Activated CD4-positive, alpha-beta T cell treated with anti-CD3 and anti-CD28 coated beads, Interleukin-2, amount 50 U/mL, for 4 hours (primary cell): ENCODE results near the gene IL15RA.
"Not testable (repeated sequence)": the region's sequence is repeated elsewhere in the genome, so short reads cannot be mapped to it uniquely, and the experiment has no call there.

Experiments
- DNase-seq, 2 experiments: peaks; one replicate each; pipeline ENCODE4 v3.0.0-alpha.2; 2020

Gene IL15RA

GRCh38 chr10:5949009-5949759, 28.2 kb downstream of the IL15RA start:
- peak; percentile 27 to 32 for DNase-seq

- no peak for DNase-seq
Observed at GRCh38 chr10:5948208-5948585, 29.1 kb downstream of the IL15RA start.

GRCh38 chr10:5947471-5948207, 29.7 kb downstream of the IL15RA start:
- no peak for DNase-seq

DNA sequence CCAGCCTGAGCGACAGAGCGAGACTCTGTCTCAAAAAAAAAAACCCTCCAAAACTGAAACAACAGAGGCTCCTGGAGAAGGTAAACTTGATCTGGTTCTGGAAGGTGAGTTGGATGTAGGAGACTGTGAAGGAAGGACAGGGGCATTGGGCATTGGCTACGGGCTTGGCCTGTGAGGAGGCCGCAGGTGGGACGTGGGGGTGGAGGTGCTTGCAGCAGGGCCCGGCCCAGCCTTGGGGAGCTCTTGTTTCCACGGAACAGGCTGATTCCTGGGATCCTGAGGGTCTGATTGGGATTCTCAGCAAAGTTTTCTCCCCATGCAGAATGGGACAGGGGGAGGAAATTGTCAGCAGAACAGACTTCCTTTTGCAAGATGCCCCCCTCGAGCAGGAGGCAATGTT, 30.6 kb downstream of the IL15RA start:
- no peak for DNase-seq

DNA sequence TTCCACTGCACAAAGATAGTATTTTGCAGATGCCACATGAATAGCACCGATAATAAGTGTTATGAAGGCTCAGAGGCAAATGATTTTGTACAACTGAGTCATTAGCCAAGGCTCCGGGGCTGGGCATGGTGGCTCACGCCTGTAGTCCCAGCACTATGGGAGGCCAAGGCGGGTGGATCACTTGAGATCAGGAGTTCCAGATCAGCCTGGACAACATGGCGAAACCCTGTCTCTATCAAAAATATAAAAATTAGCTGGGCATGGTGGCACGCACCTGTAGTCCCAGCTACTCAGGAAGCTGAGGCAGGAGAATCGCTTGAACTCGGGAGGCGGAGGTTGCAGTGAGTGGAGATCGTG, 30.9 kb downstream of the IL15RA start:
- not testable (repeated sequence) for DNase-seq

DNA sequence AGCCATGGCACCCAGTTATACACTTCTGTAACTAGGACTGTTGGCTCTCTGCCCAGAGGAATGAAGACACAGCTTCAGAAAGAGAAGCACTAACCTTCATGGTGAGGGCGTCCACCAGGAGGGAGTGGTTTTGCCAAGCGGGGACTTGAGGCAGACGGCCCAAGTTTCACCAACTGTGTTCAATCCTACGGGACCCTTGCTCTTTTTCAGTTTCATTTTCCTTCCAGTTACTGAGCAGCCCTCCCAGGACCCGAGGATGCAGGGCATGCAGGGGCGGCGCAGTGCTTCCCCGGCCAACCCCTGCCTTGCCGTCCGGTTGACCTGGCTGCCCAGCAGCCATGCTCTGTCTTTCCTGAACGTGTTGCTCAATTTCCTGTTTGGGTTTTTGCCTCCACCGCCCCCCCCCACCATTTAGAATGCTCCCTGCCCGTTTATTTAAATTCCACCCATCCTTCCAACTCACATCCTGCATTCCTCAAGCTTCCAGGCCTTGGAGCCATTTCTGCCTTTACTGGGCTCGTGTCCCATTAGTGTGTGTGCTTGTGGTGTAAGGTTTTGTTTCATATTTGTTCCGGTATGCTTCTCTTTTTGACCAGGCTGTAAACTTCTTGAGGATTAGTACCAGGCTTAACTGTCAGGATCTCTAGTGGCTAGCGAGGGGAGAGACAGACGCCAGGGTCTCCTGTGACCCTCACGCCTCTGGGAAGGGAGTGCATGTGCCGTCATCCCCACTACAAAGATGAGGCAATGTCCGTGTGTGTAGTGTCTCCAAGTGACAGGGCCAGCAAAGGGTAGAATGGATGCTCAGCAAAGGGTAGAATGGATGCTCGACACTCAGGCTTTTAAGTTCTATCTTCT, 31.6 kb downstream of the IL15RA start:
- DNase-seq = no peak

GRCh38 chr10:5945190-5945509, 32.2 kb downstream of the IL15RA start:
- DNase-seq = no peak

DNA sequence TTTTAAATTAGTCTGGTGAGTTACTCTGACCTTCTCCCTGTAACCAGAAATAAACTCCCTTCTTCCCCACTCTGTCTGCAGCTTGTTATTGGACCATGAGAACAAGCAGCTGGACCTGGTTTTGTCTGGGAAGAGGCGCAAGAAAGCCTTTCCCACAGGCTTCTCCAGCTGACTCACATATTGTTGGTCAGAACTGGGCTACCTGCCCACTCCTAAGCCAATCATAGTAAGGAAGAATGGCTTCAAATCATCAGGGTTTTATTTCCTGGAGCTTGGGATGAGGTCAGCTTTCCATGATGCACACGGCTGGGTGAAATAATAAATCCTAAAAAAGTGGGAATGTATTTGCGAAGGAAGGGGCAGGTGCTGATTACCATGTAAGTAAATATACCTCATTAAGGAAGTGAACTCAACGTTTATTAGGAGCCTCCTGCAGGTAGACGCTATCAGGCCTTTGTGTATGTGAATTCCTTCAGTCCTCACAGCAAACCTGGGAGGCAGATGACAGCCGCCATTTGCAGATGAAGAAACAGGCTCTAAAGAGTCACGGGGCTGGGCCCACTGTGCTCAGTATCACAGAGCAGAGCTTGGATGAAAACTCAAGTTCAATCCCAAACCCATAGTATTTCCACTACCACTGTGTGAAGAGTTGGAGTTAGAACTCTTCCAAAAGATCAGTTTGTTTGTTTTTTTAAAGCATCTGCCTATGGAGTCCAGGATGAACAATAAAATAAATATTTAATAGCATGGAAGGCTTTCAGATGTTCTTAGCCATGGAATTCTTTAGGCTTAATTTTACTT, 32.8 kb downstream of the IL15RA start:
- no peak for DNase-seq

DNA sequence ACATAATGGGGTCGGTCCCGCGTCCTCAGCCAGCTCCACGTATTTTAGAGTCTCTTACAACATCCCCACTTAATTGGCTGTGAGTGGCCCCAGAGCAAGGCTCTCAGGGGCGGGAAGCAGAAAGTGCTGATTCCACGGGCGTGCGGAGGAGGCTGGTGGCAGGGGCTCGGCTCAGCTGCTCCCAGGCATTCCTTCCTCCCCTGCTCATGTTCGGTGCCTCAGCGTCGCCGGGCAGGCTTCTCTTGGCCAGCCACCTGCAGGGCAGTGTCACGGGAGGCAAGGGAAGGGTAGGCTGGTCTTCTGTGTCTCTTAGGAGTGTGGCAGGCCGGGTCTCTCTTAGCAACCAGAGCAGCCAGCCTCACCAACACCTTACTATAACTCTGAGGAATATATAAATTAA, 33.8 kb downstream of the IL15RA start:
- no peak for DNase-seq

DNA sequence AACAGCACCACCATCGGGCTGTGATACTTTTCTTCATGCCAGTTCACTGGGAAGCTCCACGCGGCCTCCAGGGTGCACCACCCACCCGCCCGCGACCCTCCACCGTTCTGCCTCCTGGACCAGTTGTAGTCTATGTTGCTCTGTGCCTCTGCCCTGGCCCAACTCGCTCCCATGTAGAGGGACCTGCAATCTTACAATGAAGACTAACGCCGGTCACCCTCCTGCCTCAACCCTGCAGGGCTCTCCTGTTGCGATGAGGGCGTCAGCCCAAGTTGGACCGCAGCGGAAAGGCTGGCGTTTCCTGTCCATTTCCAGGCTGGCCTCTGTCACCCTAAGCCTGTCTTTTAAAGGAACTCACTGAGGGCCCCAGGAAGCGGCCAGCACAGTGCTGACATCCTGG, 34.9 kb downstream of the IL15RA start:
- no peak for DNase-seq

- no peak for DNase-seq
Observed at GRCh38 chr10:5942001-5942400, 35.3 kb downstream of the IL15RA start.

DNA sequence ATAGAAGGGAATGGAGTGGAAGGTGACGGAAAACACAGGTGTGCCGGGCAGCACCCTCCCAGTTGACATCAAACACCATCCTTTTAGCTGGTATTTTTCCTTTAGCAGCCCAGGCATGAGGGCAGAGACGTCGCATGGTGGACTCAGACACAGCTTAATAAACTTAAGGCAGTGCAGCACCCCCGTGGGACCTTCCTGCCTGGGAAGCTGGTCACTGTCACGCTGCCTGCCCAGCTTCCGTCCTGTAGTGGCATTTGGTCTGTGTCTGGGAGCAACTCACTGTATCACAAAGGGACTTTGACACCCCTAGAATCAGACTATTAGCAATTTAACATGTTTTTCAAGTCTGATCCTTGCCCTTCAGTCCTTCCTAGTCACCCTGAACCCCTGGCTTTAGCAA, 35.8 kb downstream of the IL15RA start:
- no peak for DNase-seq

- DNase-seq = no peak
Observed at GRCh38 chr10:5940807-5941218, 36.5 kb downstream of the IL15RA start.

DNA sequence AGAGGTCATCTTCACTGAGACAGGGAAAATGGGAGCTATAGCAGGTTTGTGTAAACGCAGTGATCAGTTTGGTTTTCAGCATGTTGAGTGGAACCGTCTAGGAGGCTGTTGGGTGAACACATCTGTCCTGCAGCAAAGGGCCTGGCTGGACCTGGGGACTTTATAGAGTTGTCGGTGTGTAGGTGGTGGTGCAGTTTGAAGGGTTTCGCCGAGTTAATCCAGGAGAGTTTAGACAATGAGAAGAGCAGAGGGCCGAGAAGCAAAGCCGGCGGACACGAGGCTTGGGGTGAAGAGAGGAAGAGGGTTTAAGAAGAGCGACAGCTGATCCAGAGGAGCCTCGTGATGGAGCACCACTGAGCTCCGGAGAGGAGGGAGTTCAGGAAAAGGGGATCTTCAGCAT, 39.1 kb downstream of the IL15RA start:
- DNase-seq = no peak

DNA sequence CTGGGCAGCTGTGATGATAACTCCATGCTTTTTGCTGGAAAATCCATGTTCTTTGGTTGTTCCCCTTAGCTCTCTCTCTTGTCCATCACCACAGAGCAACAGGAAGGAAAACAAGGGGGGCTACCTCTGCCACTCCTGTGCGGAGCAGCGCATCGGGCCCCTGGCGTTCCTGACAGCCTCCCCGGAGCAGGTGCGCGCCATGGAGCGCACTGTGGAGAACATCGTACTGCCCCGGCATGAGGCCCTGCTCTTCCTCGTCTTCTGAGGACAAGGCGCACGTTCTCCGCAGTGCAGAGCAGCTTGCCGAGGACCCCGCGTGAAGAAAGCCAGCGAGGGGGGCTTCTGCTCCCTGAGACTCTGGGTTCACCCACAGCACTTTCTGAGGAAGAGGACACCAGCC, 40.3 kb downstream of the IL15RA start:
- no peak for DNase-seq

GRCh38 chr10:5935628-5936027, 41.7 kb downstream of the IL15RA start:
- no peak for DNase-seq

GRCh38 chr10:5933909-5934546, 43.3 kb downstream of the IL15RA start:
- DNase-seq = no peak

GRCh38 chr10:5932345-5932744, 45.0 kb downstream of the IL15RA start:
- no peak for DNase-seq

DNA sequence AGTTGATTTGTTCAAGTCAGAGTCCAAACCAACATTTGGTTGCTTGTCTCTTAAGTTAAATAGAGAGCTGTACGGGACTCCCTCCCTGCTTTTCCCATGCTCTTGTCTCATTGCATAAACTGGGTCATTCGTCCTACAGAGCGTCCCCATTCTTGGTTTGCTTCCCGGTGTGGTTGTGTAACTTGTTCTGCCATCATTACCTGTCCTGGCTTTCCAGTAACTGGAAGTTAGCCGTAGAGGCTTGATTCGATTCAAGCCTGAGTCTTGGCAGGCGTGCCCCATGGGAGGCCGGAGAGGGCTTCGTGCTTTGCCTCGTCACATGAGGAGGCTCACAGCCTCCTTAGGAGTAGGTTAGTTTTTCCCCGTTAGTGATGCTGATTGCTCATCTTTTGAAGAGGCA, 47.1 kb downstream of the IL15RA start:
- no peak for DNase-seq

DNA sequence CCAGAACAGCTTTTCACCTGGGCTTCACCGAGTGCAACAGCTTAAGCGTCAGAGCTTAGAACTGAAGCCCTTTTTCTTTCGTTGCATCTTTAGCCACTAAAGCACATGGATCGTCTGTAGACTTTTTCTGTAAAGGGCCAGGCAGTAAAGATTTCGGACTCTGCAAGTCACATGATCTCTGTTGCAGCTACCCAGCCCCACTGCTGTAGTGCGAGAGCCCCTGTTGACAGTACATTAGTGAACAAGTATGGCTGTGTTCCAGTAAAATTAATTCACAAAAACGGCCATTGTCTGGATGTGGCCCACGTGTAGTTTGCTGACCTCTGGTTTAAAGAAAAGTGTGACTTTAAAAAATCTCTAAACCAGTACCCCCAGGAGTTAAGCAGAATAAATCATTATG, 47.9 kb downstream of the IL15RA start:
- DNase-seq = no peak

DNA sequence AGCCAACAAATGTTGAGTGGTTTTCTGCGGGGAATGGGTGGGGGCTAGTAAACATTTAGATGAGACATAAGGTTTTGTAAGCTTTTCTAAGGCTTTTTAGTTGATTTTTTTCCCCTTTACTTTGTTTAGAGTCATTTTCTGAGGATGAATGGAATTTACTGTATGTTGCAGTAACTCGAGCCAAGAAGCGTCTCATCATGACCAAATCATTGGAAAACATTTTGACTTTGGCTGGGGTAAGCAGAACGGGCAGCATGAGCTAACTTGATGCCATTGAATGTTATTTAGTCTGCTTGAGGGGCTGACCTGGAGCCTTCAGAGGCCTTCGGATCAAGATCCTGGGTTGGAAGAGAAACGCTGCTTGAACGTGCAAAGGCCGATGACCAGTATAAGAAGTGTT, 50.0 kb downstream of the IL15RA start:
- no peak for DNase-seq

- no peak for DNase-seq
Observed at GRCh38 chr10:5924889-5925288, 52.5 kb downstream of the IL15RA start.

- no peak for DNase-seq
Observed at GRCh38 chr10:5921746-5922145, 55.6 kb downstream of the IL15RA start.
